GM18519 (cell line): ENCODE measurements around the gene AMFR.
A peak's percentile ranks its signal among the peaks of the same experiment; 100 is the strongest.

Source experiments
- ATAC-seq: cut with Tn5 transposase; IDR thresholded peaks from one replicate; pipeline ENCODE4 v1.9.1; 2021; ENCODE audit warnings: mild to moderate bottlenecking, moderate library complexity; ENCODE audit not compliant: unreplicated experiment, low FRiP score

The AMFR gene

DNA sequence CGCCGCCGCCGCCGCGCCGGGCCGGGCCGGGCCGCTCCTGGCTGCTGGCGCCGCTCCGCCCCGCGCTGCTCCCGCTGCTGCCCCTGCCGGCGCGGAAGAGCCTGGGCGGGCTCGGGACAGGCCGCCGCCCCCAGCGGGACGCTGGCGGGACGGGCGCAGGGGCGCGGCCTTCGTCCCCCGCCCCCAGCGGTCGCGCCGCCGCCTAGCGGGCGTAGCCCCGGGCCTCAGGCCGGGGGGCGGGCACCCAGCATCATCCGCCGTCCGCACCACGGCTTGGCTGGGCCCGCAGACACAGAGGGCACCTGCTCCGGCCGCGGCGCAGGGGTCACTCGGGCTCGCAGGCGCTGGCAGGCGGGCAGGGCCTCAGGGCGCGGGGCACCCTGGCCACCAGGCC, at the start of gene AMFR:
Gene AMFR (minus strand): TSS at position 107 of the 394 bp plus-strand sequence. CDS start 218 bp downstream, outside the sequence.
- peak; percentile 65 for ATAC-seq

DNA sequence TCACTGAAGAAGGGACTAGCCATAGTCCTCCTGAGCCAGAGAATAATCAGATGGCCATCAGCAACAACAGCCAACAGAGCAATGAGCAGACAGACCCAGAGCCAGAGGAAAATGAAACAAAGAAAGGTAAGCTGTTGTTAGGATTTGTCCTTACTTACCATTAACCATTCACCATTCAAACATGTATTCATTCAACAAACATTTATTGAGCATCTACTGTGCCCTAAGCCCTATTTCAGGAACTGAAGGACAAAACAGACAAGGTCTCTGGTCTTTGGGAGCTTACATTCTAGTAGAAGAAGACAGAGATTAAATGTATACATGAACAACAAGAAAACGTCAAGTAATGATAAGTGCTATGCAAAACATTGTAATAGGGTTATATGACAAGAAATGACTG, 45.3 kb upstream of the AMFR start:
- ATAC-seq: no peak

- no peak for ATAC-seq
Observed at GRCh38 chr16:56470232-56470631, 44.9 kb upstream of the AMFR start.

DNA sequence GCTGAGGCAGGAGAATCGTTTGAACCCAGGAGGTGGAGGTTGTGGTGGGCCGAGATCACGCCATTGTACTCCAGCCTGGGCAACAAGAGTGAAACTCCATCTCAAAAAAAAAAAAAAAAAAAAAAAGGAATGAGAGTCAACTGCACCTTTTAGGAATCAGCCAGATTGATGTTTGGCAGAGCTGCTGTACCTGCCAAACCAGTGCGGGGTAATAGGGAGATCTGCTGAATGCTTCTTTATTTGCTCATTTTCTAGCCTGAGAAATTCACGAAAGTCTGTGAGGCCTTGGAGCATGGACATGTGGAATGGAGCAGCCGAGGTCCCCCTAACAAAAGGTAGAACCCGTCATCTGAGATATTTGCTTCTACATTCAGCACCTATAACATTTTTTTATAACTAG, 44.4 kb upstream of the AMFR start:
- ATAC-seq: no peak

- no peak for ATAC-seq
Observed at GRCh38 chr16:56468800-56469199, 43.5 kb upstream of the AMFR start.

GRCh38 chr16:56466344-56466743, 41.0 kb upstream of the AMFR start:
- no peak for ATAC-seq

DNA sequence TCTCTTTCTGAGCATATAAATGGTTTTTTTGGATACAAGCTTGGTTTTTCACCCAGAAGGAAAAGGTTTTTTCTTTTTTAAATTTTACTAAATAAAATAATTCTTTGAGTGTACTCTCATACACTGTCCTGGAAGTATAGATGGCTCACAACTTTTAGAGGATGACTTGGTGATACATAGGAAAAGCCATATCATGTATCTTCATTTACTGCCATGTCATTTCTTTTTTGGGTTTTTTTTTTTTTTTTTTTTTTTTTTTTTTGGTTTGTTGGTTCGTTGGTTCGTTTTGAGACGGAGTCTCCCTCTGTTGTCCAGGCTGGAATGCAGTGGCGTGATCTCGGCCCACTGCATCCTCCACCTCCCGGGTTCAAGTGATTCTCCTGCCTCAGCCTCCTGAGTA, 37.8 kb upstream of the AMFR start:
- ATAC-seq: no peak

DNA sequence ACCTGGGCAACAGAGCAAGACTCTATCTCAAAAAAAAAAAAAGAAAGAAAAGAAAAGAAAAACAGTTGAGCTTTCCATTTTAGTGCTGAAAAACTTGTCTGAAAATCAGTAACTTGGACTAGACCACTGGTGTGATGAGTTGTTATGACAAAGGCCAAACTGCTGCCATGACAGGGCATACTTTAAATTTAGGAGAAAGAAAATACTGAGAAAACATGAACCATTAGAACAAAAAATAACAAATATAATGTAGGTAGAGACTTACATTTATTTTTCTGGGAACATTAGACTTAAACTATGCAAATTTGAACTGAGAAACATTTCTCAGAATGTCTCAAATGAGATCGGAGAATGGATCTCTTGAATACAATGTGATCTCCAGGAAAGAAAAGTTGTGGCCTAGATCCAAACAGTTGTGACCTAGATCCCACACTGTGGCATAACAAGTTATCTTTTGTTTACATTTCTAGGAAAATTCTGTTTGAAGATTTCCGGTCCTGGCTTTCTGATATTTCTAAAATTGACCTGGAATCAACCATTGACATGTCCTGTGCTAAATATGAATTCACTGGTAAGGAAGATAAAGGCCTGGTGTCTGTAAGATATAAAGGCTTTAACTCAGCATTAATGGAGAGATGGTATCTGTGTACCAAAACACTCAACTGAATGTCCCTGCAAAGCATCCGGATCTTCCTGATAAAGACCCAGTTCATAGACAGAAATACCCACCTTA, 36.9 kb upstream of the AMFR start:
- ATAC-seq: no peak

DNA sequence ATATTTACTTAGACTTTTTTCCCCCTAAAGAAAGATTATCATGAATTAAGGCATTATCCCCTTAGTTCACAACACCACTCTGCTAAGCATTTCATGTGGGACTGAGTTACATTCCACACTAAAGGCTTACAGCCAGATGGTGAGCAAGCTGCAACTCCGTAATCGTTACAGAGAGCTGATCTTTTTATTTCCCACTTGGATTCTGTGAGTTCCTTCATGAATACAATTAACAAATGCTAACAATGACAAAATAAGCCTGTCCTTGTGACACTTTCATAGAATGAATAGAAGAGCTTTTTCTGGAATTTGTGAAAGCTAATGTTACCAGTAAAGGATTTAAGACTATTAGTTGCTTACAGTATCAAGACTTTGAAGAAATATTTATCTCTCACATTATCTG, 34.8 kb upstream of the AMFR start:
- ATAC-seq: no peak

DNA sequence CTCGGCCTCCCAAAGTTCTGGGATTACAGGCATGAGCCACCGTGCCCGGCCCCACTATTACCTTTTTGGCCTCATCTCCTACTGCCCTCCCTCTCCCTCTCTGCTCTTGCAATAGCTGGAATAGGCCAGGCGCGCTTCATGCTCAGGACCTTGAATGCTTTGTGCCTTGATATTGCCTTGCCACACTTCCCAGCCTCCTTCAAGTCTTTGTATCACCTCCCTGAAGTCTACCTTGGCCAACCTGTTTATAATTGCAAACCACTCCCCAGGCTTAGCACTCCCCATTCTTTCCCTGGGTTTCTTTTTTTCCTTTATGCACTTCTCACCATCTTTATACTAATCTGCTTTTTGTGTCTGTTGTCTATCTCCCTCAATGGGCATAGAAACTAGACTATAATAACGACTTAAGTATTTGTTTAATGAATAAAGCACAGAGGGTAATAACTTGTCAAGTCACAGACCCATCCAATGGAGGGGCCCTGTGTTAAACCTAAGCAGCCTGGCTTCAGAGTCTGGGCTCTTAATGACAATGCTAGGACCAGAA, 32.7 kb upstream of the AMFR start:
- ATAC-seq: no peak

- ATAC-seq: no peak
Observed at GRCh38 chr16:56451753-56452689, 26.7 kb upstream of the AMFR start.

- peak; percentile 93 for ATAC-seq
Observed at GRCh38 chr16:56450986-56451752, 25.8 kb upstream of the AMFR start, which contains the start of the genes NUDT21 and OGFOD1. NUDT21 (minus strand) TSS chr16:56451332; CDS start chr16:56451202, 130 bp downstream. OGFOD1 (plus strand) TSS chr16:56451554; CDS start chr16:56451613, 59 bp downstream.

GRCh38 chr16:56450275-56450985, 25.1 kb upstream of the AMFR start:
- peak; percentile 2 for ATAC-seq

DNA sequence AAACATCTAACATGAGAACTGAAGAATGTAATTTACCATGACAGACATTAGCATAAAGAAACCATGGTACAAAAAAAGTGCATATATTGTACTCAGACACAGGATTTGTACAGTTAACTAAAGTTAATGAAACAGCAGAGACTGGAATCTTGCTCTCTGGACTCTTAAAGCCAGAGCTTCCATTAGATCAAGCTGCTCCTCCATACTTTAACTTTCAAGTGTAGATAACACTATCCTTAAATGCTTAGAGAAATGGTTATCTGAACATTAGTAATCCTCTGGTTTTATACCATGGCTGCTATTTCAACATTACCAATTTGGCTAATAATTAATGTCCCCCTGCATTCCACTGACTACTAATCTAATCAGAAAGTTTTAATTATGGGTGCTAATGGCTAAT, 22.7 kb upstream of the AMFR start:
- no peak for ATAC-seq

GRCh38 chr16:56447286-56447685, 21.9 kb upstream of the AMFR start:
- ATAC-seq: no peak

DNA sequence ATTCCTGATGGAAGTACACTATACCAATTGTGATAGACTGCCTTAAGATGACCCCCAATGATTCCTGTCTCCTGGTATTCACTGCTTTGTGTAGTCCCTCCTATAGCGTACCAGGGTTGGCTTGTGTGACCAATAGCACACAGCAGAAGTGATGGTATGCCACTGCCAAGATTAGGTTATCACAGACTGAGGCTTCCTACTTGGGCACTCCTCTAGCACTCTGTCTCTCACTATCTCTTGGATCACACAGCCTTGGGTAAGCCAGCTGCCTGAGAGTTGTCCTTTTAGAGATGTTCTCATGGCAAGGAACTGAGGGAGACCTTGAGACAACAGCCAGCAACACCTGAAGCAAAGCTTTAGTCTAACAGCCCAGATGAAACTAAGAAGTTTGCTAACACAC, 12.7 kb upstream of the AMFR start:
- ATAC-seq: no peak

DNA sequence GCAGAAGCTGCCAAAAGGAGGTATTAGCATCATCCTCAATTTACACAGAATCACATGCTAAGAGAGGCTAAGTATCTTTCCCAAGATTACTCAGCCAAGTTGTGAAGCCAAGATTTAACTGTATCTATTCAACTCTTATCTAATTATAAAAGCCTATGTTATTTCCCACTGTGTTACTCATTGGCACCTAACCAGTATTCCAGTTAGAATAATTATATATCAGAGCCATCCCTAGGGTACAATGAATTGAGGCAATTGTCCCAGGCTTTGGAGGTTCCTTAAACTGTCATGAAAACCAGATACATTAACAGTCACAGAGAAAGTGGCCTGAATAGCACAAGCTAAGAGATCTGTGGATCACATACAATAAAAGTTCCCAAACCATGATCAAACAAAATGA, 10.9 kb upstream of the AMFR start:
- no peak for ATAC-seq

- no peak for ATAC-seq
Observed at GRCh38 chr16:56428091-56428490, 2.7 kb upstream of the AMFR start.

DNA sequence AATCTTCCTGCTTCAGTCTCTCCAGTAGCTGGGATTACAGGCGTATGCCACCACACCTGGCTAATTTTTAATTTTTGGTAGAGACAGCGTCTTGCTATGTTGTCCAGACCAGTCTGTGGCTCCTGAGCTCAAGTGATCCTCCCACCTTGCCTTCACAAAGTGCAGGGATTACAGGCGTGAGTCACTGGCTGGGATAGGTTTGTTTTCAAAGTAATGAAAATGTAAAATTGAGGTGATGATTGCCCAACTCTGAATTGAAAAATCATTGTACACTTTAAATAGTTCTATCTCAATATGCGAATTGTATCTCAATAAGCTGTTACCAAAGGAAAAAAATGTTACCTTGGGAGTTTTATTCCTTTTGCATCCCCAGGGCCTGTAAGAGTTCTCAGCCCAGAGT, 1.2 kb upstream of the AMFR start:
- no peak for ATAC-seq
